ENCODE data around the gene AP5B1. TPM values are rescaled to one million over a fixed set of nuclear protein-coding genes. Genes with fewer than 3 reads are reported as not detected.

AP5B1 gene, protein sequence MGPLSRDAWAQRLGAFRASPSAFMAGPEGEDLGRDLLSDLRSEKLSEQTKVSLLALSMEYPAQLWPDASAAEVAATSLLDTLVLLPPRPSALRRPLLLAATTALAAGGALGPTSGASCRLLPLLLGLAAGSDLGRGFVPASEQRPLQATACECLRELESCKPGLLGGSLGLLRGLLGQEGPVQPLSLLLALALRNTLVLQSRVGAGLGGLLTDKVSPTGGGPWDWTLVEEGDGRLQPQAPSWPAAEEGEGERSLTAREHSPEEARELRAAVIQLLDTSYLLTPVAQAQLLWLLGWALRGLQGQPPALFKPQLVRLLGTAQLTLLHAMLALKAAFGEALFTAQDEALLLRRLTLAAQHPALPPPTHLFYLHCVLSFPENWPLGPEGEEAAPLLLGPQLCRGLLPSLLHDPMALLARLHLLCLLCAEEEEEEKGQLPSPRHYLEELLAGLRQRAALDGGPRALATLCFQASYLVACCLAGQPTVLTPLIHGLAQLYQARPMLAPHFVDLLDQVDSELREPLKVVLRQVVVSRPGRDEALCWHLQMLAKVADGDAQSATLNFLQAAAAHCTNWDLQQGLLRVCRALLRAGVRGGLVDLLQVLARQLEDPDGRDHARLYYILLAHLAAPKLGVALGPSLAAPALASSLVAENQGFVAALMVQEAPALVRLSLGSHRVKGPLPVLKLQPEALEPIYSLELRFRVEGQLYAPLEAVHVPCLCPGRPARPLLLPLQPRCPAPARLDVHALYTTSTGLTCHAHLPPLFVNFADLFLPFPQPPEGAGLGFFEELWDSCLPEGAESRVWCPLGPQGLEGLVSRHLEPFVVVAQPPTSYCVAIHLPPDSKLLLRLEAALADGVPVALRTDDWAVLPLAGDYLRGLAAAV
- total RNA-seq: 11.6 TPM

DNA sequence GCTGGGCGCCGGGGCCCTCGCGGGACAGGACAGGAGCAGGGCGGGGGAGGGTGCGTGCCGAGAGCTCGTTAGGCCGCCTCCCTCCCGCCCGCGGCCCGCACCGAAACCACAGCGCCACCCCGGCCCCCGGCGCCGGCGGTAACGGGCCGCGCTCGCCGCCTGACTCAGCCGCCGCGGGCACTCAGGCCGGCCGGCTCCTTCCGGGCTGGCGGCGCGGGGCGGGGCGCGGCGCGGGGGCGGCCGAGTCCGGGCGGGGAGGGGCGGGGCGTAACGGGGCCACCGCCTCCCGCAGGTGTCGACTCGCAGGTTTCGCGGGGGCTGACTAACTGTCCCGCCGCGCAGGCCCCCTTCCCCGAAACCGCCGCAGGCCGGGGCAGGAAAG is at the start of gene AP5B1:
Gene AP5B1 (minus strand): TSS at position 207 of the 382 bp plus-strand sequence. CDS start 385 bp downstream, outside the sequence.

DNA sequence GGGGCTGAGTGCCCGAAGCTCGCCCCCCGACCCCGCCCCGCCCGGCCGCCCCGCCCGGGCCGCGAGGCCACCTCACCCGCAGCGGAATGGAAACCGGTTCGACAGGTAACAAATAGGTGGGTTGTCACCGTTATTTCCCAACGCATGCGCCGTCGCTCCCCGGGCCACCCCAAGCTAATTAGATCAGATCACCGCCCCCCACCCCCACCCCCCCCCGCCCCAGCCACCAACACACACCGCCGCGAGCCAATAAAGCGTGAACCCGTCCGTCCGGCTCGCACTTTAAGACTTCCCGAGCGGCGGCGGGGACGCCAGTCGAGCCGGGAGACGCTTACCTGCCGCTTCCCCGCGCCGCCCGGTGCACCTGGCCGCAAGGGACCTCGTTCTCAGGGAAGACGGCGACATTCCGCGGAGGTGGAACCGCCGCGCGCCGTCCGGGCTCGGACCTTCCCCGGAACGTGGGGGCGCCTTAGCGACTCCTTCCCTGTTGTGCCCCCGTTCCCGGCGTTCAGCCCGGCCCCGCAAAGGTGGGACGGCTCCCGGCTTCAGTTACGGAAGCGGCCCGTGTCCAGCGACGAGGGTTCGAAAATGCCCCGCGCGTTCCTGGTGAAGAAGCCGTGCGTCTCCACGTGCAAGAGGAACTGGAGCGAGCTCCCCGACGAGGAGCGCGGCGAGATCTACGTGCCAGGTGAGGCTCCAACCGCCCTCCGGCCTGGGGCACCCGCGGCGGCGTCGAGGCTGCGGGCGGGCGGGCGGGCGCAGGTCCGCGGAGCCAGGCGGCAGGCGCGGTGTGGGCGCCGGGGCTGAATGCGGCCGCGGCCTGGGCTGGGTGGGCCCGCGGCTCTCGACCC is 6.2 kb upstream of the AP5B1 start, which contains the start of gene OVOL1:
Gene OVOL1 (plus strand): TSS at position 278 of the 851 bp plus-strand sequence. CDS start 311 bp downstream, at position 589.

Other genes starting within 250 kb of the AP5B1 start
- 151 TPM for gene LTBP3, start 222.6 kb downstream of the AP5B1 start, total RNA-seq
- 41.4 TPM for gene ZNRD2, start 210.5 kb downstream of the AP5B1 start, total RNA-seq
- gene FAM89B, start 208.4 kb downstream of the AP5B1 start, total RNA-seq: 23.0 TPM
- gene EHBP1L1, start 204.9 kb downstream of the AP5B1 start, total RNA-seq: 99.4 TPM
- 0.35 TPM for gene KCNK7, start 185.2 kb downstream of the AP5B1 start, total RNA-seq
- 45.9 TPM for gene MAP3K11, start 166.8 kb downstream of the AP5B1 start, total RNA-seq
- 25.6 TPM for gene PCNX3, start 165.2 kb downstream of the AP5B1 start, total RNA-seq
- 35.8 TPM for gene SIPA1, start 142.9 kb downstream of the AP5B1 start, total RNA-seq
- gene RELA, start 118.1 kb downstream of the AP5B1 start, total RNA-seq: 35.4 TPM
- 52.8 TPM for gene KAT5, start 68.7 kb downstream of the AP5B1 start, total RNA-seq
- 35.3 TPM for gene RNASEH2C, start 60.2 kb downstream of the AP5B1 start, total RNA-seq
- gene OVOL1, start 6.1 kb upstream of the AP5B1 start, total RNA-seq: 15.0 TPM
- 1.9 TPM for gene SNX32, start 53.0 kb upstream of the AP5B1 start, total RNA-seq
- gene CFL1, start 77.2 kb upstream of the AP5B1 start, total RNA-seq: 360 TPM
- 53.4 TPM for gene MUS81, start 79.5 kb upstream of the AP5B1 start, total RNA-seq
- gene EFEMP2, start 91.8 kb upstream of the AP5B1 start, total RNA-seq: 104 TPM
- gene CTSW, start 98.9 kb upstream of the AP5B1 start, total RNA-seq: 1.4 TPM
- gene FIBP, start 107.5 kb upstream of the AP5B1 start, total RNA-seq: 119 TPM
- gene CCDC85B, start 109.7 kb upstream of the AP5B1 start, total RNA-seq: 20.8 TPM
- gene FOSL1, start 119.4 kb upstream of the AP5B1 start, total RNA-seq: not detected
- 29.8 TPM for gene C11orf68, start 138.1 kb upstream of the AP5B1 start, total RNA-seq
- 55.9 TPM for gene DRAP1, start 138.4 kb upstream of the AP5B1 start, total RNA-seq
- not detected for gene TSGA10IP, start 164.5 kb upstream of the AP5B1 start, total RNA-seq
- gene SART1, start 180.8 kb upstream of the AP5B1 start, total RNA-seq: 60.9 TPM
- gene EIF1AD, start 221.2 kb upstream of the AP5B1 start, total RNA-seq: 23.2 TPM
- 37.6 TPM for gene BANF1, start 221.5 kb upstream of the AP5B1 start, total RNA-seq
- gene CST6, start 231.0 kb upstream of the AP5B1 start, total RNA-seq: not detected
- not detected for gene CATSPER1, start 245.5 kb upstream of the AP5B1 start, total RNA-seq